ENCODE data around the gene ACCSL.

Gene ACCSL

DNA sequence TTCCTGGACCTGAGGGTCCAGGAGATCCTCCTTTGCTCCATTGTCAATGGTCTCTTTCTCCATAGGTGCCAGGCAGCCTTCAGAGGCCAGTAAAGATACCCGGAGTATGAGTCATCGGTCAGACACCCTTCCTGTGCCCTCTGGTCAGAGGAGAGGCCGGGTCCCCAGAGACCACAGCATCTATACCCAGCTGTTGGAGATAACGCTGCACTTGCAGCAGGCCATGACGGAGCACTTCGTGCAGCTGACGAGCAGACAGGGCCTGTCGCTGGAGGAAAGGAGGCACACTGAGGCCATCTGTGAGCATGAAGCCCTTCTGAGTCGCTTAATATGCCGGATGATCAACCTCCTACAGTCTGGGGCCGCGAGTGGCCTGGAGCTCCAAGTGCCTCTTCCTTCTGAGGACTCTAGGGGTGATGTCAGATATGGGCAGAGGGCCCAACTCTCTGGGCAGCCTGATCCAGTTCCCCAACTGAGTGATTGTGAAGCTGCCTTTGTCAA lies at the start of gene ACCSL:
Gene ACCSL (plus strand): TSS at position 51 of the 501 bp plus-strand sequence. CDS start 56 bp downstream, at position 107.
- DNase-seq = no peak

GRCh38 chr11:43998308-43998707 lies 49.5 kb upstream of the ACCSL start:
- no peak for DNase-seq

DNA sequence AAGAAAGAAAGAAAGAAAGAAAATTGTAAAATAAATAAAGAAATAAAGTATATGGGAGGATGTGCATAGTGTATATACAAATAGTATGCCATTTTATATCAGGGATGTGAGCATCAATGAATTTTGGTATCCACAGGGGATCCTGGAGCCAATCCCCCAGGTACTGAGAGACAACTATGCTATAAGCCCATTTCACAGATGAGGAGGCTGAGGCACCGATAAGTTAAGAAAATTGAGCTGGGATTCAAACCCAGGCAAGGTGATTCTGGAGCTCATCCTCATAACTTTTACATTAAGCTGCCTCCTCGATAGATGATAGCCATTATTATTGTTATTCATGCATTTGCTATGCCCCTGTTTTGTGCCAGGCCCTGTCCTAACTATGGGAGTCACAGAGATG lies 47.0 kb upstream of the ACCSL start:
- no peak for DNase-seq

DNA sequence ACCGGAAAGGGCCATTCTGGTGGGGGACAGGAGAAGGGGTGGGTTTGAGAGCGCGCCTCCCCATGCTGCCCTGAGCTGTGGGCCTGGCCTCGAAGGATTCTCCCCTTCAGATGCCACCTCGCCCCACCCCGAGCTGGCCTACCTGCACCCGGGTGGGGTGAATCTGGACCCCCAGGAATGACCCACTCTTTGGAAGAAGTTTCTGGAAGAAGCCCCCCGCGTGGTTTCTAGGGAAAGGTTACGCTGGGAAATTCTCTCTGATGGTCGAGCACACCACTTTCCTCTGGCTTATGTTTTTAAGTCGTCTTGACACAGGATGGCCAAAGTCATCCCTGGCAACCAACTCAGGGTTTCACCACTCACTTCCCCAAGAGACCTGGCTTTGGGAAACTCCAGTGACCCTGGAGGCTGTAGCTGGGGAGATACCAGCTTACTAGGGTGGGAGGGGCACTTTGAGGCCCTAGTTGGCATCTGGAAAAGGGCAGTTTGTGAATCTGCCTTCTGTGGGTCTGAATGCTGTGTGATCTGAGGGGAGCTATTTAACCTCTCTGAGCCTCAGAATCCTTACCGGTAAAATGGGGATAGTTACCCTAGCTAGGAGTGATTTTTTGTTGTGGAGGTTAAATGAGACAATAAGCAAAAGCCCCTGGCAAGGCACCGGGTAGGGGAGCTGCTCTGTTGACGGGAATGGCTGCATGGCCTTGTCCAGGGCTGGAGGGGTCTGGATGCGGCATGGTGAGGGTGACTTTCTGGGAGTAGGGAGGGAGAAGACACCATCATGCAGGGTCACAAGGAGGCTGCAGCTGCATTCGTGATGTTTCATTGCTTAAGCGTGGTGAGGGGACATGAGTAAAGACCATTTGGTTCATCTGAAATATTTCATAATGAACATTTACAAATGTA lies 45.3 kb upstream of the ACCSL start:
- DNase-seq = no peak

DNA sequence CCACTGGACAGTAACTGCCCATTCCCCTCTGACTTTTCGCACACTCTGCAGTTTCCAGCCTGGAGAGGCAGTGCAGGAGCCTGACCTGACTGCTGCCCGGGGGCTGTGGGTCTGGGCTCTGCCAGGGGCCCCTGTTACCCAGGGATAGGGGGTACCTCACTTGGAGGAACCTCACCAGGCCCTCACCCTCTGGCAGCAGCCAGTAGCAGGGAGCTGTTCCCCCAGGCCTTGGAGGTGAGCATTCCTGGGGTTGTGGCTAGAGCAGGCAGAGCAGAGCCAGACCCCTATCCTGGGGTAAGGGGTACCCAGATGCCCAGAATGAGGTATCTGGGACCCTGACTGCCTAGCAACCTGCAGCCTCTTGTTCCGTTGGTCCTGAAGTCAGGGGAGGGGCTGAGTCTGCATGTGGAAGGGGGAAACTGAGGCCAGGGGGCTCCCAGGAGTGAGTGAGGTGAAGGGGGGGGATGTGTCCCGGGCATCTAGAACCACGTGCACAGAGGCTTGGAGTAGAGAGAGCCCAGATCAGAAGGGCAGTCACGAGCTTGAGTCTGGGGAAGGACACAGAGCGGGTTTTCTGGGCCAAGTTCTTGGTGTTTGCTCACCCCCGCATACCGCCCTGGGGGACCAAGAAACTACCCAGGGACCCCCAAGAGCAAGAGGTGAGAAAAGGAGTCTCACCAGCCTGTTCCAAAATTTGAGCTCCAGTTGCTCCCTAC lies 43.9 kb upstream of the ACCSL start:
- DNase-seq = no peak

DNA sequence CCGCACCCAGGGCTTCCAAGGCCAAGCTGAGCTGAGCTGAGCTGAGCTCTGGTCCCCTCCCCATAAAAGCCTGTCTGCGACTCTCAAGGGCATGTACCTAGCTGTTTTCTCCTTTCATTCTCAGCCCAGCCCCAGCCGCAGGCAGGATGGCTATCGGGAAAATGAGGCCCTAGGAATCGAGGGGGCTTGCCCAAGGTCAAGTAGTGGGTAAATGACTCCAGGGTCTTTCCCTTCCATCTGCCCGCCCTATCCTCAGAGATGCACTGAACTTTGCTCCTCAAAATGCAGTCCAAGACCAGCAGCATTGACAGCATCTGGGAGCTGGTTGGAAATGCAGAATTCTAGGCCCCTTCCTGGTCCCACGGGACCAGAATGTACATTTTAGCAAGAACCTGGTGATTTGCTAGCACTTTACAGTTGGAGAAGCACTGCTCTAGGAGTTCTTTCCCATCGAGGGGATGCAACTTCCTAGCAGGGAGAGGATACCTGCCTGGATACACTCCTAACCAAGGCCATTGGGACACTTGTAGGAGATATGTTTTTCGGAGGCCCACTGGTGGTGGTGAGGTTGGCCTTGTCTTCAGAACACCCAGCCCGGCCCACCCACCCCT lies 43.2 kb upstream of the ACCSL start:
- no peak for DNase-seq

DNA sequence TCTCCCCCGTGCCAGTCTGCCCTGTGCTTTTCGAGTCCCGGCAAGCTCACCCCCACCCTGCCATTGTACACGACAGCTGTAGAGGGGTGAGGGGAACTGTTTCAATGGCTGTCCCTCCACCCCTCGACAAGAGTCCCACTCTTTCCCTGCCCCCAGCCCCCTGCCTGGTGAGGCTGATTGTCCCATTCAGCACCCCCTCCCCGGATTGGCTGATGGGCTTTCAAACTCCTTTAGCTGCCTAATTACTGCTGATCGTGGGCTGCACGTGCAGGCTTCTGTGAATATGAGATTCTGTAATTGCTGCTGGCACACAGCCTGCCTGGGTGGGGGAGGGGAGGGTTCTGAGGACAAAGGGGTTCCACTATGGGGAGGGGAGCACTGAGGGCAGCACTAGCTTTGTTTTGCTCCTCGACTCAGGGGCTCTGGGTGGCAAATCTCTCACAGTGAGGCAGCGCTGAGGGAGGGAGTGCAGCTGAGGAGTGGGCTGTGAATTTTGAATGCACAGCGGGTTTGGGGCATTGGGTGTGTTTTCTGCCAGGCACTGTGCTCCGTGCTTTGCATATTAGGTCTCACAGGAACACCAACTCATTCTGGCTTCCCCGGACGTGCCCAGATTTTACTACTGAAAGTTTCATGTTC lies 42.6 kb upstream of the ACCSL start:
- no peak for DNase-seq

DNA sequence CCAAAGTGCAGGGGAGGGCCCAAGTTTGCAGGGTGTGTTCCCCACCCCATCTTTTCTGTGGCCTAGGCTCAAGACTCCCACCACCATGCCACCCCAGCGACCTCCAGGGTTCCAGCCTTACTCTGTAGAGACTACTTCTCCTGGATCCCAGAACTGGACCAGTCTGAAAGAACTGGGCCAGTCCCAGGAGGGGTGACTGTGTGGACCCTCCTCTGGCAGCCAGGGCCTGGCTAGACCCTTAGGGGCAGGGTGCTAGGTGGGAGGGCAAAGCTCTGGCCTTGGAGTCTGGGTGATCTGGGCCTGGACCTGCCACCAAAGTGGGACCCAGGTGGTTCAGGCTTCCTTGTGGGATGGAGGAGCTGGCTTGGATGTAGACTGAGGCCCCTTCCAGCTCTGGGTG lies 41.8 kb upstream of the ACCSL start:
- DNase-seq = no peak

GRCh38 chr11:44006917-44007361 lies 40.8 kb upstream of the ACCSL start:
- DNase-seq = no peak

DNA sequence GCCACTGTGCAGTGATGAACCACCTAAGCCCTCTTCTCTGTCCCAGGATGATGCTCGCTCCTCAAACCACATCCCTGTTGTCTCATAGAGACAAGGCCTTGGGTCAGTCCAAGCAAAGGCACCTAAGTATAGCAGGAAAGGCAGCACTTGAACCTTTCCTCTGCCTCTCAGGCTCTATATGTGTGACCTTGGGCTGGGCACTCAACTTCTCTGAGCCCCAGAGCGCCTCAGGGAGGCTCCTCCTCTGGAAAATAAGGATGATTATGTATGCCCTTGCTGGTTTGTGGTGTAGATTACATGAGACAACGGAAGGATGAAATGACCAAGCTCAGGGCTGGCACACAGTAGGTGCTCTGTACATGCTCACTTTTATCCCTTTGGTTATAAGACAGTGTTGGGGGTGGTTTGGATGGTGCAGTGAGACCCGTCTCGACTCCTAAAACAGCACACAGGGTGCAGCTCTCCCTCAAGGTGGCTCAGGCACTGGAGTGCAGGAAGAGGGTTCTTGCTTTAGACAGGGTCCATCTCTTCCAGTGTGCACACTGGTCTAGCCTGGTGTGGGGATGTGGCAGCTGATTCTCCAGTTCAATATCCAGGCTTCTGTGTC lies 40.2 kb upstream of the ACCSL start:
- no peak for DNase-seq

DNA sequence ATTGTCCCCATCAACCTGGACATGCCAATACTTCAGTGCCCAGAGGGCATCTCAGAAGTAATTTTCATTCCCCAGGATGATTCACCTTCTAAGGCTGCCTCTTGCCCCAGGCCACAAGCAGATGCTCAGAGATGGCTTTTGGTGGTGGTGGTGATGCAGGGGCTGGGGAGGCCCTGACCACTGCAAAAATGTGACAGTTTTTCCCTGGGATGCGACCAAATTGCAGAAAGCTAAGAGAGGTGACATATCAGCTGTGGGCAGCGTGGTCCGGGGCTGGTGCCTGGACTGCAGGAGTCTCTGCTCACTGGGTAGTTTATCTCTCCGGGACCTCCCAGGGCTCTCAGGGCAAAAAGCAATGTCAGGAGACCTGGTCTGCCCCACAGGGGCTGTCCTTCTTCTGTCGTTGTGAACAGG lies 39.7 kb upstream of the ACCSL start:
- DNase-seq = no peak

DNA sequence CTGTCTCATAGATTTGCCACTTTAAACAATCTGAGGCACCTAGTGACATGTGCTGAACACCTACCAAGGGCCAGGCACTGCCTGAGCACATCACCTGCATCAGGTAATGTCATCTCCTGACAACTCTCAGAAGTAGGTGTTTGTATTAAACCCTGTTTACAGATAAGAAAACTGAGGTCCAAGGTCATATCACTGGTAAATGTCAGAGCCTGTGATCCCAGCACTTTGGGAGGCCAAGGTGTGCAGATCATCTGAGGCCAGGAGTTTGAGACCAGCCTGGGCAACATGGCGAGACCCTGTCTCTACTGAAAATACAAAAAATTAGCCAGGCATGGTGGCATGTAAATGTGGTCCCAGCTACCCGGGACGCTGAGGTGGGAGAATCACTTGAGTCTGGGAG lies 39.1 kb upstream of the ACCSL start:
- no peak for DNase-seq

DNA sequence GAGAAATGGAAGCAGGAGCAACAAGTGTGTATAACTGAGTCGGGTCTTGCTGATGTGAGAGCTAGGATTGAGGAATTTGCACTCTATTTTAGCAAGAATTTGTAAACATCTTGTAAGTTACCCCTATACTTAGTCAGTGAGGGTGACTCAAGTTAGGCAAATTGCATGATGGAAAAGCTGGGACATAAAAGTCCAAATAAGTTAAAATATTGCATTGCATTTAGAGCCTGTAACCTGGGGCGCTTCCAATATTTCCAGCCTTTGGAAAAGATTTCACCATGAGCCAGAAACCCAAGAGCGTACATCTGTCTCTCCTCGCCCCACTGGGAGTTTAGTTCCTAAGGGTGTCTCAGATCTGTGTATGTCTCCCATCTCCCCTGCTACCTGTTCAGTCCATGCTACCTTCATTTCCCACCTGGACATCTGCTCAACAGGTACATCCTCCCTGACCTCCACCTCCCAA lies 37.0 kb upstream of the ACCSL start:
- DNase-seq = no peak

GRCh38 chr11:44011797-44012196 lies 36.0 kb upstream of the ACCSL start:
- no peak for DNase-seq

GRCh38 chr11:44014968-44015623 lies 32.7 kb upstream of the ACCSL start:
- no peak for DNase-seq

DNA sequence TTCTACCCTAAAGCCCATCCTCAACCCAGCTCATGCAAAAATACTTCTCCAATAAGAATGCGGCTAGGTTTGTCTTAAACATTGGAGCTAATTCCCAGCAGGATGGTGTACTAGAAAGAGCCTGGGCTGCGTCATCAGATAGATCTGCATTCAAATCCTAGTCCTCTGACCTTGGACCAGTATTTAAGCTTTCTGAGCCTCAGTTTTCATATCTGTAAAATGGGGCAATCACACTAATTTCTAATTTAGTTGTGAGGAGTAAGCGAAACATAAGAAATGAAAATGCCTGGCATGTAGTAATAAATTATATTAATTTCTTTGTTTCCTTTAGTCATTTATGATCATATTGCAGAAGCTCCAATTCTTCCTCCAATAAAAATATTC lies 32.2 kb upstream of the ACCSL start:
- DNase-seq = no peak

GRCh38 chr11:44016131-44016530 lies 31.6 kb upstream of the ACCSL start:
- no peak for DNase-seq

DNA sequence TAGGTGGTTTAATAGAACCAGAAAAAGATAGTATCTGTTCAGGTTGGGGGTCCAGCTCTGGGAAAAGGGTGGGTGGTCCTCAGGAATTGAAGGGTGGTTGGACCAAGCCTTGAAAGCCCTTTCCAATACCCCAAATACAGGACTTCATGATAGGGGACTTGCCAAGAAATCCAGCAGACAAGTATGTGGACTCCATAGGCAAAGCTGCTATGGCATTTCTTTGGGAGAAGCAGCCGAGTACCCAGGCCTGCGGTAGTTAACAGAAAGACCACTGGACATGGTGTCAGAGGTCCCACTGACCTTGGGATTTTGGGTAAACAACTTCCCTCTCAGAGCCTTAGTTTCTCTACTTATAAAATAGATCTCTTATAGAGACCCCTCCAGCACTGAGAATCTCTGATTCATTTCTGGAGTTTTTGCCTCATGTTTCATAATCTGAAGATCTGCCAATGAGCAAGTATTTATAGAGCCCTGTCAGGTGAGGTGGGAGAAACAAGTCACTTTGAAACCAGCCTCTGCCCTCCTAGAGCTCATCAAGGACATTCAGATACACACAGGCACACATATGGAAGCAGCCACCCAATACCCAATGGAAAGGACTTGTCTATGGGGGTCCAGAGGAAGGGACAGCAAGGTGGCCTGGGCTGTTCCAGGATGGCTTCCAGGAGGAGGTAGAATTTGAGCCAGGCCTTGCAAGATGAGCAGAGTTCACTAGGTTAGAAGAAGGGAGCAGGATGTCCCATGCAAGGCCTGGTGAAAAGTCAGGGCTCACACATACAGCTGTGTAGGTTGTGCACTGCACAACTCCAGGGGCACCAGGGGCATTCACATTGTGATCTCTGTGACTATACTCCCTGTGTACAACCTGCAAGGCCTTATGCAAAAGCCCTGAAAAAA lies 31.0 kb upstream of the ACCSL start:
- DNase-seq = no peak

- no peak for DNase-seq
Measured at GRCh38 chr11:44017443-44018126, 30.2 kb upstream of the ACCSL start.

- DNase-seq = no peak
Measured at GRCh38 chr11:44018127-44018521, 29.7 kb upstream of the ACCSL start.

All from hematopoietic multipotent progenitor cell treated with erythropoietin and hydrocortisone succinate and interleukin-3 and kit ligand, for 6 days (in vitro differentiated cells).